Upper lobe of left lung (tissue), 6 donors: ENCODE results near the gene ITSN1. TPM values are rescaled to one million over a fixed set of nuclear protein-coding genes. Genes with fewer than 3 reads are reported as not detected.

Experiments
- ATAC-seq, 2 donors: fragments of 200-7000 bp; cut with Tn5 transposase; one replicate each; pipeline ENCODE4 v1.9.1; 2022; ENCODE audit warnings: mild to moderate bottlenecking in 2 of 2, moderate library complexity in 2 of 2; ENCODE audit not compliant: low FRiP score in 2 of 2
- DNase-seq, 2 donors: peaks; one replicate each; pipeline ENCODE4 v3.0.0-alpha.2; 2019 to 2020
- H3K27ac ChIP-seq, 4 donors: fragments of 200-600 bp; sonication (generic); one replicate each; pipeline ENCODE4 v1.5.1; 2016 to 2019
- H3K27me3 ChIP-seq, 4 donors: fragments of 200-600 bp; sonication (generic); one replicate each; pipeline ENCODE4 v1.5.1; 2017 to 2019
- H3K36me3 ChIP-seq, 4 donors: fragments of 200-600 bp; sonication (generic); one replicate each; pipeline ENCODE4 v1.5.1; 2016 to 2019
- H3K4me1 ChIP-seq, 4 donors: fragments of 200-600 bp; sonication (generic); one replicate each; pipeline ENCODE4 v1.5.1; 2018 to 2019
- H3K4me3 ChIP-seq, 4 donors: fragments of 200-600 bp; sonication (generic); one replicate each; pipeline ENCODE4 v1.5.1; 2017 to 2019; ENCODE audit warnings: mild to moderate bottlenecking in 2 of 4, moderate library complexity in 1 of 4
- H3K9me3 ChIP-seq, 4 donors: fragments of 200-600 bp; sonication (generic); one replicate each; pipeline ENCODE4 v1.5.1; 2018 to 2019
- EP300 ChIP-seq, 4 donors: sonication (generic); formaldehyde crosslinking; IDR thresholded peaks; one replicate each; pipeline ENCODE4 v1.5.1; 2017; ENCODE audit warnings: antibody characterized with exemption in 4 of 4, control low read depth in 2 of 4
- POLR2A ChIP-seq, 4 donors: fragments of 450-650 bp; IDR thresholded peaks; one replicate each; pipeline ENCODE4 v1.5.1; 2016 to 2017; ENCODE audit warnings: antibody characterized with exemption in 4 of 4, mild to moderate bottlenecking in 2 of 4
- POLR2AphosphoS5 ChIP-seq, 2 donors: sonication (generic); formaldehyde crosslinking; IDR thresholded peaks; one replicate each; pipeline ENCODE4 v1.5.1; 2017; ENCODE audit warnings: antibody characterized with exemption in 2 of 2
- WGBS, 2 donors: methylation state at CpG; one replicate each; pipeline ENCODE4 v1.1.5; 2017 to 2018; 5-methylcytosine and 5-hydroxymethylcytosine counted together
- total RNA-seq, 6 donors: library from RNA; depleted of rRNA in 4 of 6; stranded (reverse); fragments of >200 nt in 4 of 6; gene quantifications; one replicate each; pipeline versions ENCODE4 v1.1.0 to v1.2.1, GENCODE V29; 2016 to 2021
- TF ChIP-seq, protein P1 (sequence below), 6 experiments: fragments of 450-650 bp in 4 of 6; fragments of 200-600 bp in 2 of 6; sonication (generic) in 2 of 6; IDR thresholded peaks; one replicate each; pipeline ENCODE4 v1.5.1; 2016 to 2019; ENCODE audit warnings: antibody characterized with exemption in 6 of 6
- donor health status: DM: no; HTN: no; CAD: no; lungs with moderate emphysema.
- donor health status: DM: no; HTN: yes; CAD: no; lungs with severe emphysema.

The ITSN1 gene
- total RNA-seq, 6 donors from 2014 or later, result 19.3 to 103 (median 38.7) TPM

DNA sequence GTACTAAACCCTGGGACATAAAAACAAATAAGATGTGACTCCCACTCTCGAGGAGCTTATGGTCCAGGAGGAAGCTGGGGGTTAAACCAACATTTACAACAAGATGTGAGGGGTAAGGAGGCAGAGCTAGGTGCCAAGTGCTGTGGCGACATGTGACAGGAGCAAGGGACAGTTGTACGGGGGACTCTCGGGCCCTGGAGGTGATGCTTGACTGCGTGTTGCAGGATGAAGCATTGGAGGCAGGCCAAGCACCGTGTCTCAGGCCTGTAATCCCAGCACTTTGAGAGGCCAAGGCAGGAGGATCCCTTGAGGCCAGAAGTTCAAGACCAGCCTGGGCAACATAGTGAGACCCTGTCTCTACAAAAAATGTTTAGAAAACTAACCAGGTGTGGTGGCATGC, 236.5 kb downstream of the ITSN1 start:
- WGBS, 2 donors, result 83 to 94% methylated on average over 6 of the region's 6 CpGs
- Histone ChIP-seq H3K36me3 (no peaks in the 10 kb centered on the region), H3K4me3 (no peak overlapping the region), H3K27me3 (no peaks in the 10 kb centered on the region), H3K9me3 (no peaks in the 10 kb centered on the region), H3K4me1 (no peaks in the 10 kb centered on the region), H3K27ac (no peak overlapping the region)
- no peak for TF ChIP-seq POLR2AphosphoS5 (IDR thresholded peaks at IDR 0.05)
- TF ChIP-seq, protein P1, sequence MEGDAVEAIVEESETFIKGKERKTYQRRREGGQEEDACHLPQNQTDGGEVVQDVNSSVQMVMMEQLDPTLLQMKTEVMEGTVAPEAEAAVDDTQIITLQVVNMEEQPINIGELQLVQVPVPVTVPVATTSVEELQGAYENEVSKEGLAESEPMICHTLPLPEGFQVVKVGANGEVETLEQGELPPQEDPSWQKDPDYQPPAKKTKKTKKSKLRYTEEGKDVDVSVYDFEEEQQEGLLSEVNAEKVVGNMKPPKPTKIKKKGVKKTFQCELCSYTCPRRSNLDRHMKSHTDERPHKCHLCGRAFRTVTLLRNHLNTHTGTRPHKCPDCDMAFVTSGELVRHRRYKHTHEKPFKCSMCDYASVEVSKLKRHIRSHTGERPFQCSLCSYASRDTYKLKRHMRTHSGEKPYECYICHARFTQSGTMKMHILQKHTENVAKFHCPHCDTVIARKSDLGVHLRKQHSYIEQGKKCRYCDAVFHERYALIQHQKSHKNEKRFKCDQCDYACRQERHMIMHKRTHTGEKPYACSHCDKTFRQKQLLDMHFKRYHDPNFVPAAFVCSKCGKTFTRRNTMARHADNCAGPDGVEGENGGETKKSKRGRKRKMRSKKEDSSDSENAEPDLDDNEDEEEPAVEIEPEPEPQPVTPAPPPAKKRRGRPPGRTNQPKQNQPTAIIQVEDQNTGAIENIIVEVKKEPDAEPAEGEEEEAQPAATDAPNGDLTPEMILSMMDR (IDR thresholded peaks at IDR 0.05), result no peak
- no peak for TF ChIP-seq POLR2A (IDR thresholded peaks at IDR 0.05)
- no peak for TF ChIP-seq EP300 (IDR thresholded peaks at IDR 0.05)
- ATAC-seq (no peak), DNase-seq (no peak)

DNA sequence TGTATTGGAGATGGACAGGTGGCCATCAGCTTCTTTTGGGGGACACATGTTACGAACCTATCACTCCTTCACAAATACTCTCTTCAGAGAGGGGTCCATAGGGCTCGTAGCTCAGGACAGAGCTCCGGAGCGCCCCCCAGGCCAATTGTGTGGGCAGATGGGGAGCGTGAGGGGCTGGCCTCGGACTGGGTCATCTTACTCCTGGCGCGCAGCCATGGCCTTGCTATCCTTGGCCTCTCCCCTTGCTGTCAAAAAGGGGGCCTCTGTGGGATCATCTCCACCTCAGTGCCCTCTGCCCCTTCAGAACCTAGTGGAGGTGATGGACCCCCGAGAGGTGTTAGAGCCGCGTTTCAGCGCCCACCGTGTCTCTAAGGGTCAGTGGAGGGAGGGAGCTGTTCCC, 238.3 kb downstream of the ITSN1 start:
- no peak for DNase-seq
- 89 to 90% methylated on average over 8 to 13 of the region's 13 CpGs for WGBS, 2 donors
- ATAC-seq, result no peak
- Histone ChIP-seq H3K4me3 (no peak overlapping the region), H3K9me3 (no peaks in the 10 kb centered on the region), H3K27me3 (no peaks in the 10 kb centered on the region), H3K4me1 (no peaks in the 10 kb centered on the region), H3K36me3 (no peaks in the 10 kb centered on the region), H3K27ac (no peak overlapping the region)
- TF ChIP-seq EP300 (IDR thresholded peaks at IDR 0.05) (no peak), POLR2A (IDR thresholded peaks at IDR 0.05) (no peak), POLR2AphosphoS5 (IDR thresholded peaks at IDR 0.05) (no peak)
- TF ChIP-seq, protein P1 (IDR thresholded peaks at IDR 0.05), result no peak

DNA sequence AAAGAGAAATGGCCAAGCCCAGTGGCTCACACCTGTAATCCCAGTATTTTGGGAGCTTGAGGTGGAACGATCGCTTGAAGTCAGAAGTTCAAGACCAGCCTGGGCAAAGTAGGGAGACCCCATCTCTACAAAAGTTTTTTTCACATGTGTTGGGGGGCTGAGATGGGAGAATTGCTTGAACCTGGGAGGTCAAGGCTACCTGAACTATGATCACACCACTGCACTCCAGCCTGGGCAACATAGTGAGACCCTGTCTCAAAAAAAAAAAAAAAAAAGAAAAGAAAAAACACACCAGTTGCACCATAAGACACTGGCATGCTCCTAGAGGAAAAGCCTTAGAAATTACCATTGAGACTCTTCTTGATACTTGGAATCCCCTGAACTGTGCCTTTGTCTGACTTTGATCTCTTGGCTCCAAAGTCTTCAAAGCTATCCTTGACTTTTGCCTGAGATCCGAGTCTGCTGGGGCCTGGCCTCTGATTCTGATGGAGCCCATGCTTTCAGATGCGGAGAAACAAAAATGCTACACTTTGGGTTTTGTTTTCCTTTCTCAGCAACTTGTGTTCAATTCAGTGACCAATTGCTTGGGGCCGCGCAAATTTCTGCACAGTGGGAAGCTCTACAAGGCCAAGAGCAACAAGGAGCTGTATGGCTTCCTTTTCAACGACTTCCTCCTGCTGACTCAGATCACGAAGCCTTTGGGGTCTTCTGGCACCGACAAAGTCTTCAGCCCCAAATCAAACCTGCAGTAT, 239.6 kb downstream of the ITSN1 start:
- Histone ChIP-seq H3K9me3 (no peaks in the 10 kb centered on the region), H3K27ac (no peak overlapping the region), H3K4me3 (no peak overlapping the region), H3K36me3 (no peaks in the 10 kb centered on the region), H3K27me3 (no peaks in the 10 kb centered on the region), H3K4me1 (no peaks in the 10 kb centered on the region)
- ATAC-seq, result no peak
- 78 to 85% methylated on average over 9 of the region's 9 CpGs for WGBS, 2 donors
- TF ChIP-seq POLR2AphosphoS5 (IDR thresholded peaks at IDR 0.05), result no peak
- no peak for TF ChIP-seq EP300 (IDR thresholded peaks at IDR 0.05)
- TF ChIP-seq POLR2A (IDR thresholded peaks at IDR 0.05), result no peak
- TF ChIP-seq, protein P1 (IDR thresholded peaks at IDR 0.05), result no peak
- DNase-seq, result no peak

DNA sequence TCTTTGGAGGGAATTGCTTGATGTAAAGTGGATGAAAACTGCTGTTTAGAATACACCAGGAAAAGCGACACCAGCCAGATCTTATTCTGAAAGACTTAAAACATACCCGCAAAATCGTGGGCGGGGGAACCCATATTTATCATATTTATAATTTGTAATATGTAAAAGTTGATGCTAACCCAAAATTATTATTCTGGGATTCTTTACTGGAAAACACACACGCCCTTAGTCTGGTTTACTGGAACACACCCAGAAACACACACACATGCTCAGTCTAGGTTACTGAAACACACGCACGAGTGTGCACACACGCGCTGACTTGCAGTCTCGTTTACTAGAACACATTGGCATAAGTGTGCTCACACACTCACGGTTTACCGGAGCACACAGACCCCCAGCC, 240.8 kb downstream of the ITSN1 start:
- Histone ChIP-seq H3K4me3 (no peak overlapping the region), H3K36me3 (no peaks in the 10 kb centered on the region), H3K27me3 (no peaks in the 10 kb centered on the region), H3K4me1 (no peaks in the 10 kb centered on the region), H3K9me3 (no peaks in the 10 kb centered on the region), H3K27ac (no peak overlapping the region)
- DNase-seq, result no peak
- 91 to 92% methylated on average over 12 of the region's 12 CpGs for WGBS, 2 donors
- no peak for ATAC-seq
- TF ChIP-seq POLR2A (IDR thresholded peaks at IDR 0.05), result no peak
- TF ChIP-seq EP300 (IDR thresholded peaks at IDR 0.05), result no peak
- TF ChIP-seq POLR2AphosphoS5 (IDR thresholded peaks at IDR 0.05), result no peak
- TF ChIP-seq, protein P1 (IDR thresholded peaks at IDR 0.05), result no peak
